A204.1 (cell line): Measurements from ENCODE around the gene HLF.
"Not testable (repeated sequence)": the region's sequence is repeated elsewhere in the genome, so short reads cannot be mapped to it uniquely, and the experiment has no call there.

ENCODE experiments used
- FAIRE-seq: peaks from 2 replicates; lab custom pipeline; 2012; peaks lifted over from hg19 to GRCh38; lab: Jason Lieb, UNC

Gene HLF

DNA sequence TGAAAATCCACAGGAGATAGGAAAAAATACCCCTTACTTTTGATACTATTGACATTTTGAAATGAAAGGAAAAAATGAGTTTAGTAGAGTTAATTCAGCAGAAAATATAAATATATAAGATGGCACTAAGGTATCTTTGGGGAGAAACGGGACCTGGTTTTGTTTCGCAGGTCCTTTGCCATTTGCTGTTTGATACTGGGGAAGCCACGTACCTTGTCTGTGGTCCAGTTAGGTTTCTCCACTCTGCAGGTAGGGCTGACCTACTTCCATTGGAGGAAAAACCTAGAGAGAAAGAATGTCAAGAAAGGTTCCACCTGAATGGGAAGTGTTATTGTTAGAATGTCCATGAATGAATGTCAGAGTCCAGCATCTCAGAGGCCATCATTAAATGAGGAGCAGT is 48.1 kb downstream of the HLF start:
- FAIRE-seq, result no peak

DNA sequence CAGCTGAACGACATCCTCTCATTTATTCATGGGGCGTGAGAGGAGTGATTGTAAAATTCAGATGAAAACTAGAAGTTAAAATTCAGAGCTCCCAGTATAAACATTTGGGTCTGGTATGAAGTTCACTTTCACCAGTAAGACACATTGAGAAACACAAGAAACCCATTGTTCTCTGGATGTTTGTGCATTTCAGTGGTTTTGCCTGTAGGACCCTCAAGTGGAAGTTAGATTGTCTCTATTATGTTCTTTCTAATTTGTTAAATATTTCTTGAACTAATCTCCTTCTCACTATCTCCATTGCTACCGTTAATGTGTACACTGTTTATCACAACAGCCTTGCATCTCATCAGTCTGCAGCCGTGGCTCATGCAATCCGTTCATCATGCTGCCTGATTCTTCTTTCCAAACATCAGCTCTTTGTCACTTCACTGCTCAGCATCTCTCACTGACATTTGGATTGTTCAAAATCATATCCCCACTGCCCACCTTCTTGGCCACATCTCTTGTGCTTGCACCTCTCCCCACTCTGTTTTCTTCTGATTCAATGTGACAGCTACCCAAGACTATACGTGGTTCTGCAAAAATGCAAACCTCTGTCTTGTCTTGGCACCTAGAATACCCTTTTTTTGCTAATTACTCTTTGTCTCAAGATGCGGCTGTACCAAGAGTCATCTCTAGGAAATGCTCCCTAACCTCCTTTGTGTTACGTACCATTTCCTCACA is 49.5 kb downstream of the HLF start:
- FAIRE-seq, result no peak

DNA sequence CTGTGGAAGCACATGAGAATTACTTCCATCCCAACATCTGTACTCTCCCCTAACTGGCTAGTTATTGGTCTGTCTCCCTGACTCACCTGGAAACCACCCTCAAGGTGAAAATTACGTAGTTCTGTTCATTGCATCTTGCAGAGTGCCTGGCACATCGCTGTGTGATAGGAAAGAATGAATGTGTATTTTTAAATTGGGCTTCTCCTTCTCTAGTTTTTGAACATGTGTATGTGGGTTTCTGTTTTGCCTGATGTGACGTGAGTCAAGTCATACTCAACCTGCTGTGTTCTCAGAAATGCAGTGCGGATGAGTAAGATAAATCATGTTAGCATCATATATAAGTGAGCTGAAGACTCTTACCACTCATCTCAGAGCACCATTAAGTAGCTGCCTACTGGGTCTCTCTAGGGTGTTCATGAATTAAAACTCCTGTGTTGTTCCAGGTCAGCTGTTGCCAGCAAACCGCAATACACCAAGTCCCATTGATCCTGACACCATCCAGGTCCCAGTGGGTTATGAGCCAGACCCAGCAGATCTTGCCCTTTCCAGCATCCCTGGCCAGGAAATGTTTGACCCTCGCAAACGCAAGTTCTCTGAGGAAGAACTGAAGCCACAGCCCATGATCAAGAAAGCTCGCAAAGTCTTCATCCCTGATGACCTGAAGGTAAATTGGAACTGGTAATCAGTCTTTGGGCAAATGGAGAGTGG is 50.2 kb downstream of the HLF start:
- no peak for FAIRE-seq

DNA sequence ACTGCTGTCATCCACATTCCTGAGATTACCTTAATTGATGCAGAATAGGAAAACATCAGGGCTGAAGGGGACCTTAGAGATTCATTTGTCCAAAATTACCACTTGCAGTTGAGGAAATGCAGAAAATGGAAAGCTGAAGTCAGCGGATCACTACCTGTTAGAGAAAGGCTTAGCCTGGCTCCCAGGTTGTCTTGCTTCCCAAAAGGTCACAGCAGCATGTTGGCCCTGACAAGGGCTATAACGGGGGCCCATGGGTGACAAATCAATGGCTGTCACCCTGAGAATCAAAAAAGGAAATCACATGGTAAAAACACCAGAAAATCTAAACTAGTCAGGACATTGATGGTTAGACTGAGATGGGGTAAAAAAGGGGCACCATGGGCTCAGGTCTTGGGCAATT is 51.7 kb downstream of the HLF start:
- FAIRE-seq, result no peak

DNA sequence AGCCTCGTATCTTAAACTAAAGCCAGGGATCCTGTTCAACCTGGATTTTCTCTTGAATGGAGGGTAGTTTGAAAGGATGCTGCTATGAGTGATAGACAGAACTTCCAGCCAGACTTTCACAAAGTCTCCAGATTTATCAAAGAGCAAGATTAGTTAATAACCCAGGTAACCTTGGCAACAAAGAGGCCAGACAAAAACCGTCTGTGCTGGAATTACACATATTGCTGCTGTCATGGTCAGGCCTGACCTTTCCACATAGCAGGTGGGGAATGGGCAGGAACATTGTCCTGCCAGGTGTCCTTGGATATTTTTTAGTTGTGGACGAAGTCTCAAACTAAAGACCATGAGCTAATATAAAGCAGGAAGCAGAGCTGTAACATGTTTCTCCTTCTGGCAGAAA is 52.5 kb downstream of the HLF start:
- FAIRE-seq, result no peak

DNA sequence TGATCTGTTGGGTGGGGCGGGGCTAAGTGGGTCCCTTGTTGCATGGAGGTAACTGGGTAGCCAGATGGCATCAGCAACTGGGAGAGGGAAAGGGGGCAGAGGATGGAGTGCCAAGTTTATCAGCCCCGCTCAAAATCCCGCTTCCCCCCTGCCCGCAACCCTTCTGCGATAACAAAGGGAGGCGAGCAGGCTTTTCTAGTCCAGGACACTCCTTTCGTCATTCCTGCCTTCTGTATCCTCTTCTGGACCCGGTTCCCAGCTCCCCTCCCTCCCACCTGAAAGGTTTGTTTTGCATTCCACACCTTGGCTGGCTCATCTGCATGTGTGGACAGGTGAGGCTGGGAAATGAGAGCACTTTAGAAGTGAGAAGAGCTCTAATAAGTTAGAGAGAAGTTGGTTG is 53.3 kb downstream of the HLF start:
- FAIRE-seq, result no peak

DNA sequence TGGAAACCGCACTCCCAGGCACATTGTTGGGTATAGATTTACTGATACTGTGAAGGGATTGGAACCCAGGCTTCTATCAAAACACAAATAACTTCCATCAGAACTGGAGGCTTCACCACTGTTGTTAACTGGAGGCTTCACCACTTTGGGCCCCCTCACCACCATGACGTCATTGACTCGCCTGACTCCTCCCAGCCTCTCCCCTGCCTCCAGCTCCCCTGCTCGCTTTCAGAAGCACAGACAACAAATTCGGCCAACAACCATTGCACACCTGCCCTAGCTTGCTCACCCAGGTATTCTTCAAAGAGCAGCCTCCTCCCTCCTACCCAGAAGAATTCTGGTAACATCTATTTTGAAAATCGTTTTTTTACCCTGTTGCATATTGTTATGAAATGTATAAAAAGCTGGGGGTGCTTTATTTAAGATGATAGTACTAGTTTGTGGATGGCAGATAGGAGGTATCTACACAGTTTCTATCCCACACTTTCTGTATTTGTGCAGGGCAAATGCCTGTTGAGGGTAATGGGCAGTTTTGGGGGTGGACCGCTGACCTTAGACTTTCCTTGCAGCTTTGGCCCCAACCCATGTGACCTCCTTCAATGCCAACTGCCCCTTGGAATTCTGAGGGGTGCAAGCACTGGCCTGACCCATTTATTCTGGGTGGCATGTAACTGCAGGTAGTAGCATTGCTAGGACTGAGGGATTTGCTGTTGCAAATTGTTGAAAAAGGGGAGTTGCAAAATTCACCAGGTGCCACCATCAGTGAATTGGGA is 54.1 kb downstream of the HLF start:
- FAIRE-seq, result no peak

DNA sequence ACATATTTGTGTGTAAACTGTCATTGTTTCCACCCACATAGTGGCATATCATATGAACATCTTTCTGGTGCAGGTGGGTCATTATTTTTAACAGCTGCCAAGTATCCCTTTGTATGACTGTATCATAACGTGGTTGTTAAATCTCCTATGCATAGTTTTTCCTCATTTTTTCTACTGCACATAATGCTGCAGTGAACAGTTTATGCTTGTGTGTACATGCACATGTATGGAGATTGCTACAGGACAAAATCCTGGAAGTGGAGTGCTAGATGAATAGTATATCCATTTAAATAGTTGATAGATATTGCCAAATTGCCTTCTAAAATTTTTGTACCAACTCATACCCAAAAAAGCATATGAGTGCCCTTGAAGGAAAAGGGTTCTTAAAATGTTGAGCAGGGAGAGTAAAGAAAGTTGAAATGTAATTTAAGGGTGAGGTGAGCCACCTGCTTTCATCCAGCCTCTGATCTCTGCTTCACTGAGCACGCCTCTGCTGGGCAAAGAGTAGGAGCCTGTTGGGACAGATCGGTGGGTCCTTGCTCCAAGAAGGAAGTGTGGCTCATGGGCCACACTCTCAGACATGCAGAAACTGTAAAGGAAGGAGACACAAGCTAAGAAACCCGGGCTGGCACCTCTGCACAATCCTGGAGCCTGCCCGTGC is 55.3 kb downstream of the HLF start:
- no peak for FAIRE-seq

DNA sequence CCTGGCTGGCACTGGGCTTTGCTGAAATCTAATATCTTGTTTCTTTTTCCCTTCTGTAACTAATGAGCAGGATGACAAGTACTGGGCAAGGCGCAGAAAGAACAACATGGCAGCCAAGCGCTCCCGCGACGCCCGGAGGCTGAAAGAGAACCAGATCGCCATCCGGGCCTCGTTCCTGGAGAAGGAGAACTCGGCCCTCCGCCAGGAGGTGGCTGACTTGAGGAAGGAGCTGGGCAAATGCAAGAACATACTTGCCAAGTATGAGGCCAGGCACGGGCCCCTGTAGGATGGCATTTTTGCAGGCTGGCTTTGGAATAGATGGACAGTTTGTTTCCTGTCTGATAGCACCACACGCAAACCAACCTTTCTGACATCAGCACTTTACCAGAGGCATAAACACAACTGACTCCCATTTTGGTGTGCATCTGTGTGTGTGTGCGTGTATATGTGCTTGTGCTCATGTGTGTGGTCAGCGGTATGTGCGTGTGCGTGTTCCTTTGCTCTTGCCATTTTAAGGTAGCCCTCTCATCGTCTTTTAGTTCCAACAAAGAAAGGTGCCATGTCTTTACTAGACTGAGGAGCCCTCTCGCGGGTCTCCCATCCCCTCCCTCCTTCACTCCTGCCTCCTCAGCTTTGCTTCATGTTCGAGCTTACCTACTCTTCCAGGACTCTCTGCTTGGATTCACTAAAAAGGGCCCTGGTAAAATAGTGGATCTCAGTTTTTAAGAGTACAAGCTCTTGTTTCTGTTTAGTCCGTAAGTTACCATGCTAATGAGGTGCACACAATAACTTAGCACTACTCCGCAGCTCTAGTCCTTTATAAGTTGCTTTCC is 56.0 kb downstream of the HLF start:
- no peak for FAIRE-seq

DNA sequence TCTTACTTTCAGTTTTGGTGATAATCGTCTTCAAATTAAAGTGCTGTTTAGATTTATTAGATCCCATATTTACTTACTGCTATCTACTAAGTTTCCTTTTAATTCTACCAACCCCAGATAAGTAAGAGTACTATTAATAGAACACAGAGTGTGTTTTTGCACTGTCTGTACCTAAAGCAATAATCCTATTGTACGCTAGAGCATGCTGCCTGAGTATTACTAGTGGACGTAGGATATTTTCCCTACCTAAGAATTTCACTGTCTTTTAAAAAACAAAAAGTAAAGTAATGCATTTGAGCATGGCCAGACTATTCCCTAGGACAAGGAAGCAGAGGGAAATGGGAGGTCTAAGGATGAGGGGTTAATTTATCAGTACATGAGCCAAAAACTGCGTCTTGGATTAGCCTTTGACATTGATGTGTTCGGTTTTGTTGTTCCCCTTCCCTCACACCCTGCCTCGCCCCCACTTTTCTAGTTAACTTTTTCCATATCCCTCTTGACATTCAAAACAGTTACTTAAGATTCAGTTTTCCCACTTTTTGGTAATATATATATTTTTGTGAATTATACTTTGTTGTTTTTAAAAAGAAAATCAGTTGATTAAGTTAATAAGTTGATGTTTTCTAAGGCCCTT is 56.8 kb downstream of the HLF start:
- no peak for FAIRE-seq

DNA sequence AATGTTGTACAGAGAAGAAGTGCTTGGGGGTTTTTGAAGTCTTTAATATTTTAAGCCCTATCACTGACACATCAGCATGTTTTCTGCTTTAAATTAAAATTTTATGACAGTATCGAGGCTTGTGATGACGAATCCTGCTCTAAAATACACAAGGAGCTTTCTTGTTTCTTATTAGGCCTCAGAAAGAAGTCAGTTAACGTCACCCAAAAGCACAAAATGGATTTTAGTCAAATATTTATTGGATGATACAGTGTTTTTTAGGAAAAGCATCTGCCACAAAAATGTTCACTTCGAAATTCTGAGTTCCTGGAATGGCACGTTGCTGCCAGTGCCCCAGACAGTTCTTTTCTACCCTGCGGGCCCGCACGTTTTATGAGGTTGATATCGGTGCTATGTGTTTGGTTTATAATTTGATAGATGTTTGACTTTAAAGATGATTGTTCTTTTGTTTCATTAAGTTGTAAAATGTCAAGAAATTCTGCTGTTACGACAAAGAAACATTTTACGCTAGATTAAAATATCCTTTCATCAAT is 57.8 kb downstream of the HLF start:
- no peak for FAIRE-seq

DNA sequence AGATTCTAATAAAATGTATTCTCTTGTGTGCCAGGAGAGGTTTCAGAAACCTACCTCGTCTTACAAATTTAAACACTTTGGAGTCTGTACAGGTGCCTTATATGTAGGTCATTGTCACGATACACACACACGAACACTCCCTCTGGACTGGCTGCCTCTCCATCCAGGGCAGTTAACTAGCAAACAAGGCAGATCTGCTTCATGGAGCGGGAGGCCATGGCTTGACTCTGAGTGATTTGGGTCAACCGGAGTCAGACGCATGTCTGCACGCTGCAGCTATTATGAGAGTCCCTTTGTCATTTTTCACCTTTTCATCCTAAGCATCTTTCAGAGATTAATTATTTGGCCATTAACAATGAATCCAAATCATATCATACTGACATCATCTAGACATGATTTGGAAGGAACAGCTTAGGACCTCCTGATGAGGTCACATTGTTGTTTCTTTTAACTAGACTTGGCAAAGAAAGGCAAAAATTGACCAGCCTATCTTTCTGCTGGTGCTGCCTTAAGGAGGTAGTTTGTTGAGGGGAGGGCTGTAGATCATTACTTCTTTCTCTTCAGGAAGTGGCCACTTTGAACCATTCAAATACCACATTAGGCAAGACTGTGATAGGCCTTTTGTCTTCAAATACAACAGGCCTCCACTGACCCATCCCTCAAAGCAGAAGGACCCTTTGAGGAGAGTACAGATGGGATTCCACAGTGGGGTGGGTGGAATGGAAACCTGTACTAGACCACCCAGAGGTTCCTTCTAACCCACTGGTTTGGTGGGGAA is 58.9 kb downstream of the HLF start:
- FAIRE-seq, result no peak

DNA sequence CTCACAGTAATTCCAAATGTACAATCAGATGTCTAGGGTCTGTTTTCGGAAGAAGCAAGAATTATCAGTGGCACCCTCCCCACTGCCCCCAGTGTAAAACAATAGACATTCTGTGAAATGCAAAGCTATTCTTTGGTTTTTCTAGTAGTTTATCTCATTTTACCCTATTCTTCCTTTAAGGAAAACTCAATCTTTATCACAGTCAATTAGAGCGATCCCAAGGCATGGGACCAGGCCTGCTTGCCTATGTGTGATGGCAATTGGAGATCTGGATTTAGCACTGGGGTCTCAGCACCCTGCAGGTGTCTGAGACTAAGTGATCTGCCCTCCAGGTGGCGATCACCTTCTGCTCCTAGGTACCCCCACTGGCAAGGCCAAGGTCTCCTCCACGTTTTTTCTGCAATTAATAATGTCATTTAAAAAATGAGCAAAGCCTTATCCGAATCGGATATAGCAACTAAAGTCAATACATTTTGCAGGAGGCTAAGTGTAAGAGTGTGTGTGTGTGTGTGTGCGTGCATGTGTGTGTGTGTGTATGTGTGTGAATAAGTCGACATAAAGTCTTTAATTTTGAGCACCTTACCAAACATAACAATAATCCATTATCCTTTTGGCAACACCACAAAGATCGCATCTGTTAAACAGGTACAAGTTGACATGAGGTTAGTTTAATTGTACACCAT is 59.7 kb downstream of the HLF start:
- no peak for FAIRE-seq

DNA sequence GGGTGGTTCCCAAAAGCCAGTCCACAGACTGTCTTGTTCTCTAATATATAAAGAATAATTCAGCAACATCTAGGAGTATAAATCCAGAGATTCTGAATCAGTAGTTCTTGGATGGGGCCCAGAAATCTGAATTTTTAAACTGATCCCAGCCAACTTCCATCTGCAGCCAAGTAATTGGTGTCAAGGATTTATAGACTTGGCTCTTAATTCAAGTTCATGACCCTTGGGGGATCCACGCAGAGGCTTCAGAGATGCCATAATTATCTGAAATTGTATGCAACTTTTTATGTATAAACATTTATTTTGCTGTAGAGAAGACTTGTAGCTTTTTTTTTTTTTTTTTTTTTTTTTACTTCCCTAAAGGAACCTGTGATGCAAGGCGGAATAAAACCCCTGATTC is 60.6 kb downstream of the HLF start:
- FAIRE-seq, result no peak

DNA sequence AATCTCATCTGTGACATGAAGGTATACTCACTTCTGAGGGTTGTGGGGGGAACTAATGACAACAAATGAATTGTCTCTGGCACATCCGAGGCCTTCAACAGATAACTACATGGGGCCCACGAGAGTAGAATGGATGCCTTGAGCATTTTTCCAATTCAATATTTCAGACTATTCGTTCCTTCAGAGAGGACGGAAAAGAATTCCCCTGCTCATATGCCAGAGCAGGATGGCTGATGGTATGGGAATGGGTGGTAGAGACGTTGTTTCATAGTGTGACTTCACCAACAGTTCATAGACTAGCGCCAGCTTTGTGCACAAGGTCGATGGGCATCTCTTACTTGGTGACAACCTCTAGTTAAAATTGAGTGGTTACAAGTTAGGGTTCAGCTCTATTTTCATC is 61.3 kb downstream of the HLF start:
- no peak for FAIRE-seq

DNA sequence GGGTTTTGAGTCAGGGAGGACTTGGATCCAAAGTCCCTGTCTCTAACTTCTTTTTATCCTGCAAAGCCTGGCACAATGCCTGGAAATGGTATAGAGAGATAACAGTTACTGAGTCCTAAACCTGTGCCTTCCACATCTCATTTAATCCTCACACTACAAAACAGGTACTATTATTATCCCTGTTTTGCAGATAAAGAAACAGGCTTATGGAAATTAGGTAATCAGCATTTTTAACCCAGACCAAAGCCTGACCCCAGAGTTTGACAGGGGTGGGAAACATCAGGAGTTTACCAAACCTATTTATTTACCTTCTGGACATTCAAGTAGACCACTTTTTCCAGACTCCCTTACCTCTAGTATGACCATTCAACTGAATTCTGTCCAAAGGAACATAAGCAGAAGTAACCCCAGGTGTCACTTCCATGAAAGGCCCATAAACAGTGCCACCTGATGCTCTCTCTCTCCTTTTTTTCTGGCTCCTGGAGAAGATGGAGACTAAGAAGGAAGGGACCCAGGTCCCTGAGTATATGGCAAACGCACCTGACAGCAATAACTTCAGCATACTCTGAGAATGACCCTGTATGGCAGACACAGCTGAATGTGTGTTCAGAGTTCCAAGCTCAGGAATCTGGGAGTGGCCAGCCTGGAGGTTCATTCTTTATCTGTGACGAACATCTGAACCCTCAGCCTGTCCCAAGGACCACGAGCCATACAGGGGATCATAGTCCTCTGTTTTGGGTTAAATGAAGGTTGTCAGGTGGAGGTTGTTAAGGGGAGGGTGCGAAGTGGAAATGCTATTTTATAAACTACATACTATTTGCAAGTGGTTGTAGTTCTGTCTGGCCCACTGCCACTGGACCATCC is 62.7 kb downstream of the HLF start:
- no peak for FAIRE-seq

DNA sequence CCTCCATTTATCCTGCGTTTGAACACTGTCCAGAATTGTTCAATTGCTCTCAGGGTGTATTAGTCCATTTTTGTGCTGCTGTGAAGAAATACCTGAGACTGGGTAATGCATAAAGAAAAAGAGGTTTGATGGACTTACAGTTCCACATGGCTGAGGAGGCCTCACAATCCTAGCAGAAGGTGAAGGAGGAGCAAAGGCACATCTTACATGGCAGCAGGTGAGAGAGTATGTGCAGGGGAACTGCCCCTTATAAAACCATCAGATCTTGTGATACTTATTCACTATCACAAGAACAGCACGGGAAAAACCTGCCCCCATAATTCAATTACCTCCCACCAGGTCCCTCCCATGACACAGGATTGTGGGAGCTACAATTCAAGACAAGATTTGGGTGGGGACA is 63.8 kb downstream of the HLF start:
- FAIRE-seq, result not testable (repeated sequence)

DNA sequence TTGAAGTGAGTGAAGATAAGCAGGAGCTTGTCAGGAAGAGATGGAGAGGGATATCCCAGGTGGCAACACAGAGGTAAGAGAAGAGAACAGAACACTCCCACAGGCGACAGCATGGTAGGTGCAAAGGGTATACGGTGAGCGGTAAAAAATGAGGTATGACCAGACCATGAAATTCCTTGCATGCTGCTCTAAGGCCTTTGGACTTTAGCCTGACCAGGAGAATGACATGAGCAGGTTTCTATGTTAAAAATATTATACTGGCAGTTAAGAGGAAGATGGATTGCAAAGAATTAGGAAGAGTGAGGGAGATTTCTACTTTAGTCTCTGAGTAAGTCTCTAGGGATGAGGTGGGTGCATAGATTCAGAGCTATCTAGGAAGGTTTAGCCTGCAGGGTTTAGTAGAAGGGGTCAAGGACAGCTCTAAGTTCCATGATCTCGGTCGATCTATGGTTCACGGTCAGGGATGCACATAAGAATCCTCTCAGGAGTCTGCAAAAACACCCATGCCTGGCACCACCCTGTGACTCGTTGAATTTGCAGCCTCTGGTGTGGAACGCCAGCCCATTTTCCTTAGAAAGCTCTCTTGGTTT is 65.7 kb downstream of the HLF start:
- no peak for FAIRE-seq
